H1 (cell line): ENCODE data around the gene HOXB6. TPM values are rescaled to one million over a fixed set of nuclear protein-coding genes. Genes with fewer than 3 reads are reported as not detected.

Source experiments
- CTCF ChIA-PET: fragments of 300-600 bp; sonication (Branson Sonifier 250); formaldehyde crosslinking; loops from one replicate; lab custom pipeline; 2021; ENCODE audit not compliant: partially characterized antibody; lab: Charles Lee
- POLR2A ChIA-PET: fragments of 300-600 bp; sonication (Branson Sonifier 250); formaldehyde crosslinking; loops from one replicate; lab custom pipeline; 2021; ENCODE audit warnings: inconsistent platforms; ENCODE audit not compliant: partially characterized antibody; lab: Charles Lee
- DNase-seq, 2 experiments: peaks; one replicate each; pipeline versions ENCODE4 v3.0.0 to v3.0.0-alpha.2; 2010 to 2022; ENCODE audit warnings: low spot score in 2 of 2, low read depth in 1 of 2, mixed read lengths in 1 of 2
- FAIRE-seq: peaks from 2 replicates; lab custom pipeline; 2011; peaks lifted over from hg19 to GRCh38; lab: Jason Lieb, UNC
- H2AFZ ChIP-seq: 2 replicates; pipeline ENCODE4 v1.8.1; 2012; ENCODE audit warnings: low read length, inconsistent platforms
- H2AK5ac ChIP-seq: 2 replicates; pipeline ENCODE4 v1.6.1; 2013; ENCODE audit warnings: low read depth, low read length
- H2BK120ac ChIP-seq: replicated peaks from 2 replicates; pipeline ENCODE3; 2013; ENCODE audit warnings: low read depth, low read length, inconsistent platforms
- H2BK12ac ChIP-seq: 2 replicates; pipeline ENCODE4 v1.6.1; 2013; ENCODE audit warnings: low read depth, low read length
- H2BK15ac ChIP-seq: 2 replicates; pipeline ENCODE4 v1.6.1; 2013; ENCODE audit warnings: low read length
- H2BK20ac ChIP-seq: 2 replicates; pipeline ENCODE4 v1.6.1; 2013; ENCODE audit warnings: low read length
- H2BK5ac ChIP-seq: 2 replicates; pipeline ENCODE4 v1.6.1; 2013; ENCODE audit warnings: low read depth, low read length
- H3K14ac ChIP-seq: 2 replicates; pipeline ENCODE4 v1.6.1; 2013; ENCODE audit warnings: inconsistent platforms; ENCODE audit not compliant: insufficient read length
- H3K18ac ChIP-seq: 2 replicates; pipeline ENCODE4 v1.6.1; 2013; ENCODE audit warnings: low read length; ENCODE audit errors: extremely low read depth
- H3K23ac ChIP-seq: 2 replicates; pipeline ENCODE4 v1.6.1; 2013; ENCODE audit warnings: inconsistent platforms; ENCODE audit not compliant: insufficient read length
- H3K23me2 ChIP-seq: 2 replicates; pipeline ENCODE4 v1.6.1; 2013; ENCODE audit warnings: low read depth, low read length
- H3K27ac ChIP-seq: 2 replicates; pipeline ENCODE4 v1.6.1; 2011; ENCODE audit warnings: low read depth, low read length, inconsistent platforms
- H3K27me3 ChIP-seq, 4 experiments: replicated peaks in 1 of 4; 1 replicate in 1 of 4; 2 replicates in 3 of 4; pipeline versions ENCODE4 v1.6.1 to v1.8.1; 2011 to 2013; ENCODE audit warnings: low read length in 3 of 4, mild to moderate bottlenecking in 3 of 4, inconsistent platforms in 2 of 4, mixed read lengths in 2 of 4, moderate library complexity in 1 of 4; ENCODE audit not compliant: control insufficient read depth in 3 of 4, insufficient read depth in 3 of 4; ENCODE audit errors: extremely low read depth in 1 of 4
- H3K36me3 ChIP-seq, 4 experiments: 2 replicates each; pipeline versions ENCODE4 v1.6.1 to v1.8.1; 2011 to 2013; ENCODE audit warnings: mild to moderate bottlenecking in 4 of 4, low read length in 3 of 4, moderate library complexity in 2 of 4, control low read depth in 1 of 4, inconsistent platforms in 1 of 4; ENCODE audit not compliant: insufficient read depth in 4 of 4, control insufficient read depth in 2 of 4
- H3K4ac ChIP-seq: replicated peaks from 2 replicates; pipeline ENCODE3; 2013; ENCODE audit warnings: low read length, low read depth, mixed read lengths, inconsistent platforms; ENCODE audit not compliant: insufficient read length
- H3K4me1 ChIP-seq, 4 experiments: replicated peaks in 1 of 4; 1 replicate in 1 of 4; 2 replicates in 3 of 4; pipeline versions ENCODE4 v1.6.1 to v1.8.1; 2011 to 2013; ENCODE audit warnings: low read length in 3 of 4, inconsistent platforms in 2 of 4, mixed read lengths in 1 of 4; ENCODE audit not compliant: insufficient read depth in 4 of 4, control insufficient read depth in 3 of 4
- H3K4me2 ChIP-seq, 2 experiments: 2 replicates each; pipeline versions ENCODE4 v1.6.1 to v1.8.1; 2011 to 2013; ENCODE audit warnings: low read depth in 2 of 2, low read length in 2 of 2, control low read depth in 1 of 2, inconsistent platforms in 1 of 2, mild to moderate bottlenecking in 1 of 2; ENCODE audit not compliant: insufficient read depth in 1 of 2
- H3K4me3 ChIP-seq, 4 experiments: fragments of 200-600, 300-600 bp in 1 of 4; sonication (generic), shearing (Covaris generic), sonication (Bioruptor Twin) in 1 of 4; 2 replicates each; pipeline versions ENCODE4 v1.5.1 to v1.8.1; 2011 to 2016; ENCODE audit warnings: low read length in 4 of 4, low read depth in 3 of 4, control low read depth in 2 of 4, inconsistent platforms in 2 of 4, mild to moderate bottlenecking in 2 of 4, mixed read lengths in 1 of 4, moderate library complexity in 1 of 4; ENCODE audit not compliant: insufficient read depth in 2 of 4; ENCODE audit errors: extremely low read depth in 1 of 4
- H3K56ac ChIP-seq: replicated peaks from 2 replicates; pipeline ENCODE3; 2013; ENCODE audit warnings: low read depth, mild to moderate bottlenecking, mixed read lengths, low read length, inconsistent platforms; ENCODE audit not compliant: insufficient read length
- H3K79me1 ChIP-seq: 2 replicates; pipeline ENCODE4 v1.6.1; 2013; ENCODE audit warnings: low read depth, low read length, control low read depth
- H3K79me2 ChIP-seq, 2 experiments: 2 replicates each; pipeline versions ENCODE4 v1.6.1 to v1.8.1; 2012 to 2013; ENCODE audit warnings: low read length in 2 of 2, mild to moderate bottlenecking in 2 of 2, inconsistent platforms in 1 of 2; ENCODE audit not compliant: insufficient read depth in 2 of 2, control insufficient read depth in 1 of 2
- H3K9ac ChIP-seq, 4 experiments: replicated peaks in 1 of 4; 1 replicate in 1 of 4; 2 replicates in 3 of 4; pipeline versions ENCODE4 v1.6.1 to v1.8.1; 2011 to 2013; ENCODE audit warnings: low read depth in 3 of 4, low read length in 3 of 4, control low read depth in 2 of 4, mild to moderate bottlenecking in 2 of 4, moderate library complexity in 2 of 4, inconsistent platforms in 1 of 4; ENCODE audit errors: extremely low read depth in 1 of 4
- H3K9me3 ChIP-seq, 2 experiments: 2 replicates each; pipeline versions ENCODE4 v1.6.1 to v1.8.1; 2012 to 2013; ENCODE audit warnings: mild to moderate bottlenecking in 2 of 2, moderate library complexity in 2 of 2, control low read depth in 1 of 2, inconsistent platforms in 1 of 2, low read depth in 1 of 2, low read length in 1 of 2, mixed read lengths in 1 of 2; ENCODE audit not compliant: insufficient read depth in 2 of 2
- H4K20me1 ChIP-seq, 2 experiments: replicated peaks in 1 of 2; 2 replicates each; pipeline versions ENCODE3 to v1.8.1; 2011 to 2013; ENCODE audit warnings: inconsistent platforms in 2 of 2, low read length in 2 of 2, mild to moderate bottlenecking in 1 of 2; ENCODE audit not compliant: insufficient read depth in 2 of 2, control insufficient read depth in 1 of 2
- H4K5ac ChIP-seq: 2 replicates; pipeline ENCODE4 v1.6.1; 2013; ENCODE audit warnings: low read length, low read depth, mixed read lengths, inconsistent platforms; ENCODE audit not compliant: insufficient read length
- H4K8ac ChIP-seq: 2 replicates; pipeline ENCODE4 v1.8.0; 2013; ENCODE audit warnings: mild to moderate bottlenecking, moderate library complexity, low read length, inconsistent platforms; ENCODE audit not compliant: insufficient read depth; ENCODE audit errors: extremely low read depth
- H4K91ac ChIP-seq: replicated peaks from 2 replicates; pipeline ENCODE3; 2013; ENCODE audit warnings: low read length, mixed read lengths, inconsistent platforms; ENCODE audit not compliant: insufficient read length
- CBX8 ChIP-seq: fragments of 300-800, 300-1000 bp; sonication (generic); IDR thresholded peaks from 2 replicates; pipeline ENCODE4 v1.7.1; 2016; ENCODE audit warnings: low read depth, low read length, borderline replicate concordance
- E2F6 ChIP-seq: IDR thresholded peaks from 2 replicates; pipeline ENCODE4 v1.6.1; 2012; ENCODE audit warnings: inconsistent platforms
- EZH2 ChIP-seq: fragments of 200-600 bp; sonication (generic); IDR thresholded peaks from 2 replicates; pipeline ENCODE4 v1.7.1; 2012; ENCODE audit warnings: low read depth, mild to moderate bottlenecking, moderate library complexity, low read length, inconsistent platforms; ENCODE audit not compliant: severe bottlenecking
- GABPA ChIP-seq: IDR thresholded peaks from 2 replicates; pipeline ENCODE4 v1.6.1; 2011; ENCODE audit warnings: mild to moderate bottlenecking, low read length, moderate library complexity, borderline replicate concordance; ENCODE audit not compliant: insufficient read depth
- NRF1 ChIP-seq: IDR thresholded peaks from 2 replicates; pipeline ENCODE4 v1.6.1; 2011; ENCODE audit warnings: mild to moderate bottlenecking, low read depth, low read length, improper control_type of control experiment
- PHF8 ChIP-seq: fragments of 200-600 bp; sonication (generic); conservative IDR thresholded peaks from 2 replicates; pipeline ENCODE4 v1.7.1; 2012; ENCODE audit warnings: low read depth, mild to moderate bottlenecking, inconsistent platforms, low read length, moderate library complexity
- POLR2AphosphoS5 ChIP-seq: IDR thresholded peaks from 2 replicates; pipeline ENCODE4 v1.6.1; 2011; ENCODE audit warnings: low read depth, low read length
- RBBP5 ChIP-seq: IDR thresholded peaks from 2 replicates; pipeline ENCODE4 v1.7.1; 2012; ENCODE audit warnings: low read depth, mild to moderate bottlenecking, inconsistent platforms, low read length, moderate library complexity, borderline replicate concordance
- SP4 ChIP-seq: IDR thresholded peaks from 2 replicates; pipeline ENCODE4 v1.6.1; 2012; ENCODE audit warnings: low read length, inconsistent platforms
- SRF ChIP-seq: IDR thresholded peaks from 2 replicates; pipeline ENCODE4 v1.6.1; 2011; ENCODE audit warnings: mild to moderate bottlenecking, low read depth, low read length, moderate library complexity
- SUZ12 ChIP-seq: fragments of 200-600 bp; sonication (generic); IDR thresholded peaks from 2 replicates; pipeline ENCODE4 v1.6.1; 2012; ENCODE audit warnings: mild to moderate bottlenecking, inconsistent platforms, low read length, moderate library complexity, mixed read lengths
- TAF7 ChIP-seq: optimal IDR thresholded peaks from 2 replicates; pipeline ENCODE3; 2011; ENCODE audit warnings: low read depth, mild to moderate bottlenecking, inconsistent platforms, low read length, moderate library complexity, borderline replicate concordance
- WGBS, 2 experiments: shearing (Covaris generic) in 1 of 2; methylation state at CpG; one replicate each; pipeline versions ENCODE4 v1.1.6 to v1.1.7; 2013 to 2015; ENCODE audit warnings: low lambda C conversion rate in 2 of 2, mixed read lengths in 2 of 2, inconsistent platforms in 1 of 2, low coverage in 1 of 2, missing lambda C conversion rate in 1 of 2; ENCODE audit not compliant: insufficient replicate concordance in 2 of 2, insufficient coverage in 1 of 2, insufficient read length in 1 of 2; ENCODE audit errors: extremely low coverage in 1 of 2, missing lambda C conversion rate in 1 of 2; 5-methylcytosine and 5-hydroxymethylcytosine counted together
- polyA plus RNA-seq, 7 experiments: library from polyadenylated mRNA; depleted of rRNA in 3 of 7; stranded (reverse) in 5 of 7; unstranded in 2 of 7; fragments of >200 nt in 5 of 7; fragments of 200-250 nt in 2 of 7; gene quantifications; 1 replicate in 5 of 7; 2 replicates in 1 of 7; 4 replicates in 1 of 7; pipeline versions ENCODE4 v1.2.1 to v1.2.3, GENCODE V29; 2011 to 2013; ENCODE audit warnings: missing spikeins in 2 of 7, mixed read lengths in 2 of 7
- total RNA-seq: library from RNA; stranded (reverse); fragmentation: NEBNext Ultra II Directional; extraction: Animal tissue kit (Norgen Biotek cat#: 25700); gene quantifications from 2 replicates; pipeline ENCODE4 v1.2.1, GENCODE V29; 2021

The HOXB6 gene
- total and polyA plus RNA-seq, 2 of the 8 experiments (the other 6 are each of a cell fraction or from before 2014, with no cell fraction given), result not detected

- DNase-seq (no peak), FAIRE-seq (no peak)
- H2AK5ac ChIP-seq, result no peak overlapping the region
- no peak overlapping the region for H2BK5ac ChIP-seq
- no peak overlapping the region for H2AFZ ChIP-seq
- no peak overlapping the region for H3K23ac ChIP-seq
- H3K27me3 ChIP-seq, result peaks cover 99 to 100% (median 100%) of the 10 kb centered on the region in 4 experiments
- no peak overlapping the region for H4K8ac ChIP-seq
- H4K20me1 ChIP-seq, result peaks cover 25 to 44% of the 10 kb centered on the region in 2 experiments
- H2BK120ac ChIP-seq, result no peak overlapping the region
- WGBS, 2 experiments, result 34% methylated on average over 3 of the region's 3 CpGs; no CpG with 5 or more reads in 1 of the 2 experiments
- H3K18ac ChIP-seq, result no peak overlapping the region
- no peaks in the 10 kb centered on the region for H3K79me2 ChIP-seq
- no peak overlapping the region for H3K27ac ChIP-seq
- no peak overlapping the region for H3K4ac ChIP-seq
- peaks cover 0 to 5% (median 4%) of the 10 kb centered on the region in 4 experiments; a peak in 4 of 7 replicates for H3K4me1 ChIP-seq
- no peaks in the 10 kb centered on the region for H3K9me3 ChIP-seq
- H3K23me2 ChIP-seq, result no peaks in the 10 kb centered on the region
- CTCF ChIA-PET, result interaction anchor here (0.6 to 2.6 kb wide), 11 partner anchors 17 to 113 kb away, joined by 3 to 9 read pairs (median 5); no protein-coding TSS in a partner anchor
- no peak overlapping the region for H4K5ac ChIP-seq
- H4K91ac ChIP-seq, result no peak overlapping the region
- no peak overlapping the region for H3K9ac ChIP-seq
- H2BK20ac ChIP-seq, result no peak overlapping the region
- H3K4me2 ChIP-seq, result no peak overlapping the region
- no peak overlapping the region for H2BK12ac ChIP-seq
- no peak overlapping the region for H3K14ac ChIP-seq
- H3K4me3 ChIP-seq, result no peak overlapping the region
- H3K56ac ChIP-seq, result no peak overlapping the region
- H3K36me3 ChIP-seq, result peaks cover 0 to 16% (median 0%) of the 10 kb centered on the region in 4 experiments; a peak in 1 of 8 replicates
- POLR2A ChIA-PET, result no interaction called here
- no peak overlapping the region for H2BK15ac ChIP-seq
- H3K79me1 ChIP-seq, result no peaks in the 10 kb centered on the region
- no peak for TF ChIP-seq NRF1
- no peak for TF ChIP-seq PHF8
- no peak for TF ChIP-seq E2F6
- TF ChIP-seq CBX8, result peak; percentile 33; the same call in 1 of the 2 replicates
- TF ChIP-seq GABPA, result no peak
- peak; percentile 70 for TF ChIP-seq EZH2
- no peak for TF ChIP-seq TAF7
- TF ChIP-seq SRF, result no peak
- TF ChIP-seq SUZ12, result peak; percentile 36; the same call in 1 of the 2 replicates
- TF ChIP-seq POLR2AphosphoS5, result no peak
- no peak for TF ChIP-seq SP4
- no peak for TF ChIP-seq RBBP5
These were observed 21.0 kb downstream of the HOXB6 start for GRCh38 chr17:48583708-48584222.
